Measurements from ENCODE around the gene ILDR2.
"Not testable (repeated sequence)": the region's sequence is repeated elsewhere in the genome, so short reads cannot be mapped to it uniquely, and the experiment has no call there.

The ILDR2 gene

DNA sequence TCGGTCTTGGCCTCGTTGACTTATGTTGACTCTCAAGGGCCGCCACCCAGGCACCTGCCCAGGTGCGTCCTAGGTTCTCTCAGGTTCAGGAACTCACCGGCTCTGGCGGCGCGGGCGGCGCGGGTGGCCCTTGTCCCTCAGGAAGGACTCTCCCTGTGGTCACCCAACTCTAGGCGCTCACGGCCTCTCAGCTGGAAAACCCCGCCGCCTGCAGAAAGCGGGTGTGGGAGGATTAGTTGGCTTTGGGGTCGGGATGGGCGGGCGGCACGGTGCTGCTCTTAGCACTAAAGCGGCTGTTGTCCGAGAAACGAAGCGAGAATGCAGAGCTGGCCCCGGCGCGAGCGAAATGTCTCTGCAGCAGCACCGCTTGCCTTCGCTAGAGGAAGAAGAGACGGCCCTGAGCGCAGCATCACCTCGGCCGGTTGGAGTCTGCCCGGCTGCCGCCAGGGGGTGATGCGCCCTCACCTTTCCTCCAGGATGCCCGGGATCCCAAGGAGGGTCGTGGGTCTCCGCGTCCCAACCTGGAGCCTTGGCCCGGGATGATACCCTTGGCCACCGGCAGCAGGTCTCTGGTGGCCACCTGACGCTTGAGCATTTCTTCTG, 91.2 kb downstream of the ILDR2 start:
- DNase-seq: peak; percentile 19 to 22

DNA sequence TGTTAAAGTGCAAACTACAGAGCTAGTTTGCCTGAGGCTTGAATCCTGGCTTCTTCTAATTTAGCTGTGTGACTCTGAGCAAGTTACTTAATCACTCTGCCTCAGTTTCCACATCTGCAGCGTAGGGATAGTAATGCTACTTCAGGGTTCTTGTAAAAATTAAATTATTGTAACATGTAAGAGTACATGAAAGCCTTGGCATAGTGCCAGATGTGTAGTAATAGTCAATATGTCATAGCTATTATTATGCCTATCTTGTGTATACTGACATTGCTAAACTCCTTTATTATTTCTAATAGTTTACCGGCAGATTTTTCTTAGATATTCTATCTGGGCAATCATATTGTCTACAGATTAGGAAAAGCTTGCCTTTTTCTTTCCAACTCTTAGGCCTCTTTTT, 92.4 kb downstream of the ILDR2 start:
- DNase-seq: no peak

DNA sequence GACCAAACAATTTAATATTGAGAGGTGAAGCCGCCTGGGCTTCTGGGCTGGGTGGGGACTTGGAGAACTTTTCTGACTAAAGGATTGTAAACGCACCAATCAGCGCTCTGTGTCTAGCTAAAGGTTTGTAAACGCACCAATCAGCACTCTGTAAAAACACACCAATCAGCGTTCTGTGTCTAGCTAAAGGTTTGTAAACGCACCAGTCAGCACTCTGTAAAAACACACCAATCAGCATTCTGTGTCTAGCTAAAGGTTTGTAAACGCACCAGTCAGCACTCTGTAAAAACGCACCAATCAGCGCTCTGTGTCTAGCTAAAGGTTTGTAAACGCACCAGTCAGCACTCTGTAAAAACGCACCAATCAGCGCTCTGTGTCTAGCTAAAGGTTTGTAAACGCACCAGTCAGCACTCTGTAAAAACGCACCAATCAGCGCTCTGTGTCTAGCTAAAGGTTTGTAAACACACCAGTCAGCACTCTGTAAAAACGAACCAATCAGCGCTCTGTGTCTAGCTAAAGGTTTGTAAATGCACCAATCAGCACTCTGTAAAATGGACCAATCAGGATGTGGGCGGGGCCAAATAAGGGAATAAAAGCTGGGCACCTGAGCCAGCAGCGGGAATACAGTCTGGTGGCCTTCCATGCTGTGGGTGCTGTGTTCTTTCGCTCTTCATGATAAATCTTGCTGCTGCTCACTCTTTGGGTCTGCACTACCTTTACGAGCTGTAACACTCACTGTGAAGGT, 97.0 kb downstream of the ILDR2 start:
- not testable (repeated sequence) for DNase-seq

DNA sequence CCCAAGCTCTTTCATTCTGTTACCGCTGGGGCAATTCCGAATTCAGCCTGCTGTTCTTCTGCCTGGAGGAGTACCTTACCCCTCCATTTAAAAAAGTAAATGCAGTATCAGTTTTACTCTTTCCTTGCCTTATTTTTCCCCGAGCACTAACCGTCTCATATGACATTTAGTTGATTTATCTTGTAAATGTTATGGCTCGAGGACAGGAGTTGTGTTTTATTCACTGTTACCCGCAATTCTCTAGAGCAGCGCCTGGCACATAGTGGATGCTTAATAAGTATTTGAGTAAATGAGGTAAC, 98.9 kb downstream of the ILDR2 start:
- no peak for DNase-seq

DNA sequence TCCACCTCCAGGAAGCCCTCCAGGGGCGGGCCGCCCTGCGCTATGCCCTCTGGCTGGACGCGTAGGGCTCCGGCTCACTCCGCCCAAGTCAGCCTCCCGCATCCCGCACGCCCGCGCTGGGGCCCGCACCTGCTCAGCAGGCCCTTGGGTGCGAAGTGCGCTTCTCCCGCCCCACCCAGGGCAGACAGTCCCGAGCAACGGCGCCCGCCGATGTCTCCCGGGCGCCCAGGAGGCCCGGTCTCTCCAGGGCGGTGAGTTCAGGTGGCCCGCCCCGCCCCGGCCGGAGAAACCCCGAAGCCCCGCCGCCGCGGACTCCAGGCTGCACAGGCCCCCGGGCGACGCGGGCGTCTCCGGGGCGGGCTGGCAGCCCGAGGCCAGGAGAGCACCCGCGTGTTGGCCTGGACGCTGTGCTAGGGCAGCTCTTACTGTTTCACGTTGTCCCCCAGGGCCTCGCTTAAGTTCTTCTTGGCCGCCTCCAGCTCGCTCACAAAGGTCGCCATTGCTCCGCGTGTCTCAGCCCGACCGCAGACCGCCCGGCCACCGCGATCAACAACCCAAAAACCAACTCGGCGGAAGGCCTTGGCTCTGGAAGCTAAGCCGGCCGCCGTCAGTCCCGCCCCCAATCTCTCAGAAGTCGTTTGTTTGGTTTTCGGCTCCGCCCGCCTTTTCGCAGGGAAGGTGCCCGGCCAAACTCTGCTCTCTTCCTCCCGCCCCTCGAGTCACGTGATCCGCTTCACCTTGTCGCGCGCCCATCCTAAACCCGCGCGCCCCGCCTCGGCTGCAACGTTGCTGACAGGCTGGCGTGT, 99.4 kb downstream of the ILDR2 start, which contains the start of gene TADA1:
Gene TADA1 (minus strand): TSS at position 531 of the 806 bp plus-strand sequence. CDS start 31 bp downstream, at position 500.
- DNase-seq: peak; percentile 95 to 97

DNA sequence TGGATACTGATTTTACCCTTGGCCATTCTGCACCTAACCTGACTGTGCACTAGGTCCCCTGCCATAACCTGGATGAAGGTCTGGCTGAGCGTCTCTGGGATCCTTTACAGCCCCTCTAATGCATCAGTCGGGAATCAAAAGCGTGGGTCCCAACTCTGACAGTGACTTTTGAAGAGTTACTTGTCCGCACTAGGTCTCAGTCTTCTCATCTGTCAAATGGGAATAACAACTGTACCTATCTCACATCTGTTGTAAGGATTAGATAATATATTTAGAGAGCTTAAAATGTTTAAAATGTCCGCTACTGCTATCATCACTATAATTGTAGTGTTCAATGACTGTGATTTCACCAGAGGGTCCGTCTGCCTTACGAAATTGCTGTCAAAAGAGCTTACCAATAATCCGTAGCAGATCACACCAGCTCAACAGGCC, 100.0 kb downstream of the ILDR2 start:
- no peak for DNase-seq

DNA sequence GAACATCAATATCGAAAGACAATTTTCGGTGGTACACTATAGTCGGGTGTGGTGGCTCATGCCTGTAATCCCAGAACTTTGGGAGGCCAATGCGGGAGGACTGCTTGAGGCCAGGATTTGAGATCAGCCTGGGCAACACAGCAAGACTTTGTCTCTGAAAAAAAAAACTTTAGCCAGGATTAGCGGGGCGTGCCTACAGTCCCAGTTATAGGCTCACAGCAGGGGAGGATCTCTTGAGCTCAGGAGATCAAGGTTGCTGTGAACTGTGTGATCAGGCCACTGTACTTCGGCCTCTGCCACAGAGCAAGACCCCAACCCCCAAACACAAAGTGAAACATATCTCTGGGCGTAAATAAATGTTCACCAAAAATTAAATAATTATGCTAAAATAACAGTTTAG, 100.9 kb downstream of the ILDR2 start:
- no peak for DNase-seq

DNA sequence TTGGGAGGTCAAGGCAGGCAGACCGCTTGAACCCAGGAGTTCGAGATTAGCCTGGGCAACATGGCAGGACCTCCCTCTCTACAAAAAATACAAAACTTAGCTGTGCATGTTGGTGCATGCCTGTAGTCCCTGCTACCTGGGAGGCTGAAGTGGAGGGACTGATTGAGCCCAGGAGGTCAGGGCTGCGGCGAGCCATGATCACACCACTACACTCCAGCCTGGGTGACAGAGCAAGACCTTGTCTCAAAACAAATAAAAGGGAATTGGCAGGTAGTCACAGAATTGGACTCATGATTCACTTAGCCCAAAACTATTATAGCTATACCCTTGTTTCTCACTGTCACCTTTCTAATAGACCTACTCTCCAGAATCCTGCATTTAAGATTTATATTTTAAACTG, 104.8 kb downstream of the ILDR2 start:
- no peak for DNase-seq

DNA sequence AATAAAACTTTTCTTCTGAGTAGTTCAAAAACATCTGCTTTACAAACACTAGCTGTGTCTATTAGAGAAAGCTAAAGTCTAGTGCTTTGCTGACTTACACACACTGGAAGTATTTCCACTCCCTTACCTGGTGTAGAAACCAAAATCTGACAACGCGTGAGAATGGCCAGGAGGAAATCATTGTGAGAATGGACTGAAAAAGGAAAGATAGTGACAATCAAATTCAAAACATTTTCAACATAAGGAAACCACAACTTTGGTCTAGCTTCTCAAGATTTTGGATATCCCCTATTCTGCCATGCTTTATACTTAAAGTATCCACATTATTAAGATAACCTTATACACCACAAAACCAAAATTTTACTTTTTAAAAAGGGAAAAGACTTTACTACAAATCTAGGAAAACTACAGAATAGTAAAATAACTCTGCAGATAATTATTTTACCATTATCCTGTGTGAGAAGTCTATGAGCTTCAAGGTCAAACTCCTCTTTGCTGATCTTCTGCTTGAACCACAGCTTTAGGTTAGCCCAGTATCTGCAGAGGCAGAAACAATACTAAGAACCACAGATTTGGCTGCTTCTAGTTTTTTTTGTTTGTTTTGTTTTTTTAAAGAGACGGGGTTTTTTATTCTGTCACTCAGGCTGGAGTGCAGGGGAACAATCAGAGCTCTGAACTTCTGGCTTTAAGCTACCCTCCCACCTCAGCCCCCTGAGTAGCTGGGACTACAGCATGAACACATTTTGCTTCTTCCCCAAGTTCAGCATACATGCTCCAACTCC, 105.8 kb downstream of the ILDR2 start:
- no peak for DNase-seq

DNA sequence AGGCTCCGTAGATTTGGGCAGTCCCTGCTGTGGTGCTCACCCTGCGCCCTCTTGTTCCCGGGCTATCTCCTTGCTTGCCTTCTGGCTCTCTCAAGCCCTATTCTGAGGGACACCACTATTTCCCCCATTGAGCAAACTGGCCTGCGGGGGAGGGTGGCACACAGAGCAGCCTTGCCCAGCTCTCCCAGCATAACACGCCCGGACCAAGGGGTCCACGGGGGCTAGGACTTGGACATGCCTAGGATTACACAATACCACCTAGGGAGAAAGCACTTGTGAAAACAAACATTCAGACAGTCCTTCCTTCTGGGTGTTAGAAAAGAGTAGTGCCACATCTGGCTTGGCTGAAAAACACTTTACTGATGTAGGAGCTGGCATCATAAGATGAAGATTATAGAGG, 106.7 kb downstream of the ILDR2 start:
- no peak for DNase-seq

DNA sequence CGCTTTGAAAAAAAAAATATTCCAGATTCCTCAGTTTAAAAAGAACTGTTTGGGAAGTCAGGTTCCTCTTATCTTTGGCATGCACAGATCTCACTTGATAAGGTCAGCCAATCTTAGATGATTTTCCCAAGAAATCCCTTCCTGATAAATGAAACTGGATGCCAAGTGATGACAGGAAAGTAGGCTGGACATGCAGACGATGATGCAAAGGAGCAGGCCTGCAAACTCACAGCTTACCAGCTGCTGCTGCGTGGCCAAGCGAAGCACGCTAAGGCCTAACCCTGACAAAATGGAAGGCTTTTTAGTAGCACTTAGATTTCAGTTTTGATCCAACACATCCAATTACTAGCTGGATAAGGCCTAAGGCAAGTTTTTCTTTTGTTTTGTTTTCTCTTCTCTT, 109.4 kb downstream of the ILDR2 start:
- DNase-seq: no peak

DNA sequence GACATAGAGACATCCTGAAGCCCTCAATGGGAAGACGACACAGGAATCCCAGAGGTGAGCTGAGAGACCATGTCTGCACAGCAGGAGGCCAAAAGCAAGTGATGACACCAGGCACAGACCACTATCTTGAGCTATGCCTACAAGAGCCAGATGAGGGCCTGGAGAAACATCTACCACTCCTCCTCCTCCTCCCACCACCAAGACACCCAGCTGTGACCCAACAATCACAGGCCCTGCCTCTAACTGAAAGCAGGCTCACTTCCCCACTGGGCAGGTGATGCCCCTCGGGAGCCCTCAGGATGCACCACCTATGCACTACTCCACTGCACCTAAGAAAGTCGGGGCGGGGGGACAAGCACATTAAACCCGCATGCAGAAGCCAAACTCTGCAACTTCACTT, 115.7 kb downstream of the ILDR2 start:
- no peak for DNase-seq

DNA sequence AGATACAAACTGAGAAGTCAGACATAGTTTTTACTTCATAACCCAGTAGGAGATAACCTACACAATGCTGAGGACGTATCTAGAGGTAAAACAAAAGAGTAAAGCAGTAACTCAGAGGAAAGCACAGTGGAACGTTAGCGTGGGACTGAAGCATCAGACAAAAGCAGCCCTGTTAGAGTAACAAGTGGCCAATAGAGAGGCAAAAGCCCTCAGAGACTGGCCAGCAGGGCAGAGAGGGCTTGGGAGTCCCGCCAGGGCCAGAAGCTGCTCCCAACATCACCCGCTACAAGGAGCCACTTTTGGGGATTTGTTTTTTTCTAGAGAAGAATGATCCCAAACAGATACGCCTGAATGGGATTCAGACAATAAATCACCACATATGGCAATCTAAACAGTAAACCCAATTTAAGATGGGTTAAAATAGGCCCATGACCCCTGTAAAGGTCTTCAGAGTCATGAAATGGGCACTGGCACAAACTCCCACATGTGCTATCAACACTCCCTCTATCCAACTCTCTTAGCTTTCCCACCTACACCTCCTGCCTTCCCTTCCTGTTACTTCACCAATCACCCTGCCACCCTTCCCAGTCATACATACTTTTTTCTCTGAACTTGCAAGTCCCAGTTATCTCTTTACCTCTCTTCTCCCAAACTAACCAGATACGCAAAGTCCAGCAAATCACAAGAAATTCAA, 116.5 kb downstream of the ILDR2 start:
- no peak for DNase-seq

Measured in CD4-positive, alpha-beta T cell treated with Interleukin-1 beta for 1 hour (primary cell).